ENCODE data around the gene PIGN. TPM values are rescaled to one million over a fixed set of nuclear protein-coding genes. Genes with fewer than 3 reads are reported as not detected.

The PIGN gene
- total RNA-seq, 1 donor from 2014 or later: 29.4 TPM

GRCh38 chr18:61998957-61999356 lies 187.9 kb downstream of the PIGN start:
- H3K36me3 Mint-ChIP-seq (ENCODE audit: low read depth): no peaks in the 10 kb centered on the region
- H3K27me3 Mint-ChIP-seq (ENCODE audit: low read depth): peaks cover 15% of the 10 kb centered on the region
- DNase-seq (ENCODE audit: low spot score): no peak
- H3K4me1 Mint-ChIP-seq (ENCODE audit: low read depth): peaks cover 3% of the 10 kb centered on the region
- no peak overlapping the region for H3K27ac Mint-ChIP-seq
- intact Hi-C loops (cut with micrococcal nuclease): no loop called here
- no peak overlapping the region for H3K4me3 Mint-ChIP-seq (ENCODE audit: low read depth)
- H3K9me3 Mint-ChIP-seq: peaks cover 30% of the 10 kb centered on the region

GRCh38 chr18:61998335-61998734 lies 188.5 kb downstream of the PIGN start:
- Mint-ChIP-seq H3K9me3 (peaks cover 28% of the 10 kb centered on the region), H3K4me1 (ENCODE audit: low read depth) (peaks cover 4% of the 10 kb centered on the region), H3K27me3 (ENCODE audit: low read depth) (peaks cover 15% of the 10 kb centered on the region), H3K27ac (no peak overlapping the region), H3K36me3 (ENCODE audit: low read depth) (no peaks in the 10 kb centered on the region), H3K4me3 (ENCODE audit: low read depth) (no peak overlapping the region)
- DNase-seq (ENCODE audit: low spot score): no peak
- intact Hi-C loops (cut with micrococcal nuclease): no loop called here

GRCh38 chr18:61995618-61996017 lies 191.2 kb downstream of the PIGN start:
- H3K9me3 Mint-ChIP-seq: peaks cover 14% of the 10 kb centered on the region
- intact Hi-C loops (cut with micrococcal nuclease): no loop called here
- peaks cover 13% of the 10 kb centered on the region for H3K27me3 Mint-ChIP-seq (ENCODE audit: low read depth)
- H3K4me1 Mint-ChIP-seq (ENCODE audit: low read depth): peaks cover 12% of the 10 kb centered on the region
- H3K27ac Mint-ChIP-seq: no peak overlapping the region
- H3K4me3 Mint-ChIP-seq (ENCODE audit: low read depth): no peak overlapping the region
- no peak for DNase-seq (ENCODE audit: low spot score)
- H3K36me3 Mint-ChIP-seq (ENCODE audit: low read depth): no peaks in the 10 kb centered on the region

- H3K9me3 Mint-ChIP-seq: no peaks in the 10 kb centered on the region
- intact Hi-C loops (cut with micrococcal nuclease): no loop called here
- no peaks in the 10 kb centered on the region for H3K36me3 Mint-ChIP-seq (ENCODE audit: low read depth)
- no peak overlapping the region for H3K4me3 Mint-ChIP-seq (ENCODE audit: low read depth)
- DNase-seq (ENCODE audit: low spot score): no peak
- H3K27ac Mint-ChIP-seq: no peak overlapping the region
- H3K4me1 Mint-ChIP-seq (ENCODE audit: low read depth): peaks cover 10% of the 10 kb centered on the region
- H3K27me3 Mint-ChIP-seq (ENCODE audit: low read depth): peaks cover 13% of the 10 kb centered on the region
Observed at GRCh38 chr18:61993831-61994230, 193.0 kb downstream of the PIGN start.

GRCh38 chr18:61992923-61993322 lies 193.9 kb downstream of the PIGN start:
- Mint-ChIP-seq H3K27ac (no peak overlapping the region), H3K27me3 (ENCODE audit: low read depth) (peaks cover 12% of the 10 kb centered on the region), H3K36me3 (ENCODE audit: low read depth) (no peaks in the 10 kb centered on the region), H3K4me3 (ENCODE audit: low read depth) (no peak overlapping the region), H3K9me3 (no peaks in the 10 kb centered on the region), H3K4me1 (ENCODE audit: low read depth) (peaks cover 8% of the 10 kb centered on the region)
- DNase-seq (ENCODE audit: low spot score): no peak
- intact Hi-C loops (cut with micrococcal nuclease): no loop called here

- intact Hi-C loops (cut with micrococcal nuclease): no loop called here
- Mint-ChIP-seq H3K27me3 (ENCODE audit: low read depth) (peaks cover 12% of the 10 kb centered on the region), H3K9me3 (no peaks in the 10 kb centered on the region), H3K36me3 (ENCODE audit: low read depth) (no peaks in the 10 kb centered on the region), H3K4me1 (ENCODE audit: low read depth) (peaks cover 8% of the 10 kb centered on the region), H3K4me3 (ENCODE audit: low read depth) (no peak overlapping the region), H3K27ac (no peak overlapping the region)
- no peak for DNase-seq (ENCODE audit: low spot score)
Observed at GRCh38 chr18:61992285-61992684, 194.6 kb downstream of the PIGN start.

GRCh38 chr18:61991836-61992235 lies 195.0 kb downstream of the PIGN start:
- Mint-ChIP-seq H3K9me3 (no peaks in the 10 kb centered on the region), H3K4me3 (ENCODE audit: low read depth) (no peak overlapping the region), H3K27ac (no peak overlapping the region), H3K36me3 (ENCODE audit: low read depth) (no peaks in the 10 kb centered on the region), H3K27me3 (ENCODE audit: low read depth) (peaks cover 8% of the 10 kb centered on the region), H3K4me1 (ENCODE audit: low read depth) (peaks cover 8% of the 10 kb centered on the region)
- intact Hi-C loops (cut with micrococcal nuclease): no loop called here
- DNase-seq (ENCODE audit: low spot score): no peak

- no peak overlapping the region for H3K4me3 Mint-ChIP-seq (ENCODE audit: low read depth)
- intact Hi-C loops (cut with micrococcal nuclease): no loop called here
Observed at GRCh38 chr18:61991201-61991600, 195.7 kb downstream of the PIGN start.

More at GRCh38 chr18:61991201-61991600, 195.7 kb downstream of the PIGN start:
- Mint-ChIP-seq H3K9me3 (no peaks in the 10 kb centered on the region), H3K27ac (no peak overlapping the region), H3K36me3 (ENCODE audit: low read depth) (no peaks in the 10 kb centered on the region), H3K4me1 (ENCODE audit: low read depth) (peaks cover 8% of the 10 kb centered on the region), H3K27me3 (ENCODE audit: low read depth) (peaks cover 7% of the 10 kb centered on the region)
- DNase-seq (ENCODE audit: low spot score): no peak

Other genes with a start within 250 kb of the PIGN start
- 29.1 and 32.3 TPM in 2 replicates for gene RELCH, start 199 bp upstream of the PIGN start, total RNA-seq
- gene TNFRSF11A, start 138.3 kb upstream of the PIGN start, total RNA-seq: 38.2 and 43.0 TPM in 2 replicates

All from activated T-helper 2 cell treated with anti-CD3 and anti-CD28 coated beads, Interferon-gamma antibody, Interleukin-2, Interleukin-4, amounts not matched to agents 10 μg/mL and 5 μg/mL and 100 μg/mL, durations not matched to agents 14 hours and 24 hours and 36 hours (primary cell).